Smooth muscle cell (in vitro differentiated cells): ENCODE data around the gene ABO. TPM values are rescaled to one million over a fixed set of nuclear protein-coding genes. Genes with fewer than 3 reads are reported as not detected.

Experiments used
- DNase-seq: peaks from one replicate; lab custom pipeline; 2025; ENCODE audit not compliant: unreplicated experiment; lab: John Stamatoyannopoulos, UW
- H2AFZ ChIP-seq: fragments of 200-600 bp; sonication (generic); 2 replicates; pipeline ENCODE4 v1.6.0; 2016; ENCODE audit warnings: antibody characterized with exemption, low read depth, mild to moderate bottlenecking
- H3F3A ChIP-seq: fragments of 200-600 bp; sonication (generic); 2 replicates; pipeline ENCODE4 v1.6.0; 2017; ENCODE audit warnings: antibody characterized with exemption, low read depth
- H3K27ac ChIP-seq: fragments of 200-600 bp; sonication (generic); 2 replicates; pipeline ENCODE4 v1.5.1; 2016; ENCODE audit warnings: low read depth, mild to moderate bottlenecking
- H3K27me3 ChIP-seq: fragments of 200-600 bp; sonication (generic); 2 replicates; pipeline ENCODE4 v1.6.1; 2016; ENCODE audit warnings: low read depth, mild to moderate bottlenecking
- H3K36me3 ChIP-seq: fragments of 200-600 bp; sonication (generic); 2 replicates; pipeline ENCODE4 v1.5.1; 2016; ENCODE audit warnings: low read depth
- H3K4me1 ChIP-seq: fragments of 200-600 bp; sonication (generic); 2 replicates; pipeline ENCODE4 v1.5.1; 2016; ENCODE audit warnings: low read depth
- H3K4me2 ChIP-seq: fragments of 200-600 bp; sonication (generic); 2 replicates; pipeline ENCODE4 v1.6.0; 2016; ENCODE audit warnings: mild to moderate bottlenecking
- H3K4me3 ChIP-seq: fragments of 200-600 bp; sonication (generic); 2 replicates; pipeline ENCODE4 v1.5.1; 2016; ENCODE audit warnings: mild to moderate bottlenecking
- H3K79me2 ChIP-seq: fragments of 200-600 bp; sonication (generic); 2 replicates; pipeline ENCODE4 v1.6.0; 2016; ENCODE audit warnings: low read depth, mild to moderate bottlenecking
- H3K9ac ChIP-seq: fragments of 200-600 bp; sonication (generic); 2 replicates; pipeline ENCODE4 v1.6.0; 2016; ENCODE audit warnings: low read depth
- H3K9me3 ChIP-seq: fragments of 200-600 bp; sonication (generic); replicated peaks from 2 replicates; pipeline ENCODE4 v1.5.1; 2016; ENCODE audit warnings: low read depth
- H4K20me1 ChIP-seq: fragments of 200-600 bp; sonication (generic); 2 replicates; pipeline ENCODE4 v1.6.0; 2016; ENCODE audit warnings: low read depth
- WGBS: methylation state at CpG from one replicate; pipeline ENCODE4 v1.1.7; 2016; ENCODE audit warnings: low lambda C conversion rate; 5-methylcytosine and 5-hydroxymethylcytosine counted together
- polyA plus RNA-seq: library from polyadenylated mRNA; unstranded; fragments of >200 nt; fragmentation: Nextera tagmentation; extraction: Ambion mirVana; gene quantifications from 2 replicates; pipeline ENCODE4 v1.2.1, GENCODE V29; 2016
- total RNA-seq: library from RNA; depleted of rRNA; stranded (reverse); fragments of >200 nt; gene quantifications from 2 replicates; pipeline ENCODE4 v1.2.3, GENCODE V29; 2014
- TF ChIP-seq, protein P1 (sequence below): fragments of 200-600 bp; sonication (generic); IDR thresholded peaks from 2 replicates; pipeline ENCODE4 v1.5.1; 2017; ENCODE audit warnings: borderline replicate concordance, mild to moderate bottlenecking, antibody characterized with exemption; ENCODE audit not compliant: insufficient read depth, poor library complexity, severe bottlenecking

Gene ABO
- total and polyA plus RNA-seq, 2 experiments from 2014 or later, result 0.37 to 1.0 TPM

DNA sequence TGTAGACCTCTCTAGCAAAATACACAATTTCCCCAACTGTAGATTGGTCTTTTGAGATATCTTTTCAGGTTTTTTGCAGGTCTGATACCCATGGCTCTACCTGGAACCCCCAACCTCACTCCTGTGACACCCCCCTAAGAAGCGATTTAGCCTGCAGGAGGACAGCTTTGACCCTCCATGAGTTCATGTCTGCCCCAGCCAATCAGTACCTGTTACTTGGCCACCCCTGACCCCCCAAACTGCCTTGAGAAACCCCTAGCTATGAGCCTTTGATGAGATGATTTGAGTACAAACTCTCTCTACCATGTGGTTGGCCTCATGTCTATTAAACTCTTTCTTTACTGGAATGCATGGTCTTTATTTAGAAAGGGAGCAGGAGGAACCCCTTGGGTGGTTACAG lies 25.7 kb downstream of the ABO start:
- no peak overlapping the region for H2AFZ ChIP-seq
- H3K27ac ChIP-seq, result no peak overlapping the region
- H3F3A ChIP-seq, result no peaks in the 10 kb centered on the region
- no peaks in the 10 kb centered on the region for H3K9me3 ChIP-seq
- no peaks in the 10 kb centered on the region for H4K20me1 ChIP-seq
- H3K4me1 ChIP-seq, result no peaks in the 10 kb centered on the region
- H3K27me3 ChIP-seq, result no peaks in the 10 kb centered on the region
- no peak overlapping the region for H3K9ac ChIP-seq
- H3K79me2 ChIP-seq, result no peaks in the 10 kb centered on the region
- no peak overlapping the region for H3K4me2 ChIP-seq
- TF ChIP-seq, protein P1, sequence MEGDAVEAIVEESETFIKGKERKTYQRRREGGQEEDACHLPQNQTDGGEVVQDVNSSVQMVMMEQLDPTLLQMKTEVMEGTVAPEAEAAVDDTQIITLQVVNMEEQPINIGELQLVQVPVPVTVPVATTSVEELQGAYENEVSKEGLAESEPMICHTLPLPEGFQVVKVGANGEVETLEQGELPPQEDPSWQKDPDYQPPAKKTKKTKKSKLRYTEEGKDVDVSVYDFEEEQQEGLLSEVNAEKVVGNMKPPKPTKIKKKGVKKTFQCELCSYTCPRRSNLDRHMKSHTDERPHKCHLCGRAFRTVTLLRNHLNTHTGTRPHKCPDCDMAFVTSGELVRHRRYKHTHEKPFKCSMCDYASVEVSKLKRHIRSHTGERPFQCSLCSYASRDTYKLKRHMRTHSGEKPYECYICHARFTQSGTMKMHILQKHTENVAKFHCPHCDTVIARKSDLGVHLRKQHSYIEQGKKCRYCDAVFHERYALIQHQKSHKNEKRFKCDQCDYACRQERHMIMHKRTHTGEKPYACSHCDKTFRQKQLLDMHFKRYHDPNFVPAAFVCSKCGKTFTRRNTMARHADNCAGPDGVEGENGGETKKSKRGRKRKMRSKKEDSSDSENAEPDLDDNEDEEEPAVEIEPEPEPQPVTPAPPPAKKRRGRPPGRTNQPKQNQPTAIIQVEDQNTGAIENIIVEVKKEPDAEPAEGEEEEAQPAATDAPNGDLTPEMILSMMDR, result no peak
- H3K4me3 ChIP-seq, result no peak overlapping the region
- no peak for DNase-seq
- H3K36me3 ChIP-seq, result no peaks in the 10 kb centered on the region
- 100% methylated on average over 1 of the region's 1 CpG for WGBS

DNA sequence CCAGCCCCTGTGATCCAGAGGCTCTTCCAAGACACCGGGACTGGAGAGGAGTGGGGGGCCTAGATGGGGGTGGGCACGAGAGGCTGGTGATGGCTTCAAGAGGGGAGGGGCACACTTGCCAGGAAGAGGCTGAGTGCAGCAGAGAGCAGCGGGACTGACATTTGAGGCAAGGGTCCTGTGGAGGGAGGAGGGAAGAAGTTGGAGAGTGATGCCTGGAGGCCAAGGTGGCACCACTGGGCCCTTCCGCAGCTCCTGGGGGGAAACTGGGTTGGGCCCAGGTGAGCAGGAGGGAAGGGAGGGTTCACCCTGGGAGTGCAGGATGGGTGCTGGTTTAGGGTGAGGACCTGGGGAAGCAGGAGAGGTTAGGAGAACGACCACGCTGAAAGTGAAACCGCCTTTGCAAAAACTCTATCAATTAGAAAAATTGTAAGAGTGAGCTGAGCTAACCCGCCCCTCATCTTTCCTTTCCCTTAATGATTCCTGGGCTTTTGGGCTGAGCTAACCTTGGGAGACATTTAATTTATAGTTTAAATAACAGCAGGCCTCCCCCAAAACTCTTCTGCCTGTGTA lies 26.2 kb downstream of the ABO start:
- H3K9ac ChIP-seq, result no peak overlapping the region
- H3K4me3 ChIP-seq, result no peak overlapping the region
- H3K36me3 ChIP-seq, result no peaks in the 10 kb centered on the region
- no peak overlapping the region for H3K4me2 ChIP-seq
- 98% methylated on average over 8 of the region's 8 CpGs for WGBS
- no peaks in the 10 kb centered on the region for H3K4me1 ChIP-seq
- TF ChIP-seq, protein P1, result no peak
- H3K9me3 ChIP-seq, result no peaks in the 10 kb centered on the region
- DNase-seq, result no peak
- no peaks in the 10 kb centered on the region for H4K20me1 ChIP-seq
- H3K27me3 ChIP-seq, result no peaks in the 10 kb centered on the region
- no peaks in the 10 kb centered on the region for H3K79me2 ChIP-seq
- H3F3A ChIP-seq, result no peaks in the 10 kb centered on the region
- H3K27ac ChIP-seq, result no peak overlapping the region
- H2AFZ ChIP-seq, result no peak overlapping the region

GRCh38 chr9:133247632-133248031 lies 27.4 kb downstream of the ABO start:
- Histone ChIP-seq H3K4me3 (no peak overlapping the region), H4K20me1 (no peaks in the 10 kb centered on the region), H3K4me1 (no peaks in the 10 kb centered on the region), H3K9ac (no peak overlapping the region), H3K36me3 (no peaks in the 10 kb centered on the region), H3K27ac (no peak overlapping the region), H3K27me3 (no peaks in the 10 kb centered on the region), H3F3A (no peaks in the 10 kb centered on the region), H3K4me2 (no peak overlapping the region), H2AFZ (no peak overlapping the region), H3K9me3 (no peaks in the 10 kb centered on the region), H3K79me2 (no peaks in the 10 kb centered on the region)
- 84% methylated on average over 6 of the region's 6 CpGs for whole genome bisulfite sequencing
- TF ChIP-seq, protein P1, result no peak
- DNase-seq, result no peak

GRCh38 chr9:133246991-133247390 lies 28.0 kb downstream of the ABO start:
- DNase-seq, result no peak
- Histone ChIP-seq H2AFZ (no peak overlapping the region), H3K36me3 (no peaks in the 10 kb centered on the region), H3K9ac (no peak overlapping the region), H3F3A (no peaks in the 10 kb centered on the region), H4K20me1 (no peaks in the 10 kb centered on the region), H3K27me3 (no peaks in the 10 kb centered on the region), H3K9me3 (no peaks in the 10 kb centered on the region), H3K4me1 (no peaks in the 10 kb centered on the region), H3K4me3 (no peak overlapping the region), H3K27ac (no peak overlapping the region), H3K4me2 (no peak overlapping the region), H3K79me2 (no peaks in the 10 kb centered on the region)
- WGBS, result 91% methylated on average over 6 of the region's 6 CpGs
- TF ChIP-seq, protein P1, result no peak
